ENCODE data around the gene RABAC1.

DNA sequence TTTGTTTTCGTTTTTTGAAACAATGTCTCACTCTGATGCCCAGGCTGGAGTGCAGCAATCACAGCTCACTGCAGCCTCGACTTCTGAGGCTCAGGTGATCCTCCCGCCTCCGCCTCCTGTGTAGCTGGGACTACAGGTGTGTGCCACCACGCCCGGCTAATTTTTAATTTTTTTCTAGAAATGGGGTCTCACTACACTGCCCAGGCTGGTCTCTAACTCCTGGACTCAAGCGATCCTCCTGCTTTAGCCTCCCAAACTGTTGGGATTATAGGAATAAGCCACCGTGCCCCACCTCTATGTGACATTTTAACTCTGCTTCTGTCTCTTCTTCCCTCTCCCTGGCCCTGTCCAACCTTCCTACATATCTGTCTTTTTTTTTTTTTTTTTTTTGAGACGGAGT is 29.8 kb upstream of the RABAC1 start:
- TF ChIP-seq POLR2AphosphoS5 (IDR thresholded peaks at IDR 0.05) = no peak
- no peak for TF ChIP-seq POLR2A (IDR thresholded peaks at IDR 0.05)
- TF ChIP-seq, protein P1, sequence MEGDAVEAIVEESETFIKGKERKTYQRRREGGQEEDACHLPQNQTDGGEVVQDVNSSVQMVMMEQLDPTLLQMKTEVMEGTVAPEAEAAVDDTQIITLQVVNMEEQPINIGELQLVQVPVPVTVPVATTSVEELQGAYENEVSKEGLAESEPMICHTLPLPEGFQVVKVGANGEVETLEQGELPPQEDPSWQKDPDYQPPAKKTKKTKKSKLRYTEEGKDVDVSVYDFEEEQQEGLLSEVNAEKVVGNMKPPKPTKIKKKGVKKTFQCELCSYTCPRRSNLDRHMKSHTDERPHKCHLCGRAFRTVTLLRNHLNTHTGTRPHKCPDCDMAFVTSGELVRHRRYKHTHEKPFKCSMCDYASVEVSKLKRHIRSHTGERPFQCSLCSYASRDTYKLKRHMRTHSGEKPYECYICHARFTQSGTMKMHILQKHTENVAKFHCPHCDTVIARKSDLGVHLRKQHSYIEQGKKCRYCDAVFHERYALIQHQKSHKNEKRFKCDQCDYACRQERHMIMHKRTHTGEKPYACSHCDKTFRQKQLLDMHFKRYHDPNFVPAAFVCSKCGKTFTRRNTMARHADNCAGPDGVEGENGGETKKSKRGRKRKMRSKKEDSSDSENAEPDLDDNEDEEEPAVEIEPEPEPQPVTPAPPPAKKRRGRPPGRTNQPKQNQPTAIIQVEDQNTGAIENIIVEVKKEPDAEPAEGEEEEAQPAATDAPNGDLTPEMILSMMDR (IDR thresholded peaks at IDR 0.05) = no peak
- TF ChIP-seq EP300 (IDR thresholded peaks at IDR 0.05) = no peak
